ENCODE data around the gene KLRF2.

GRCh38 chr12:9848899-9849298 is 32.4 kb upstream of the KLRF2 start:
- no peak for TF ChIP-seq EP300 (IDR thresholded peaks at IDR 0.05)
- no peak for TF ChIP-seq POLR2A (IDR thresholded peaks at IDR 0.05; ENCODE audit: low read depth)

Data from esophagus muscularis mucosa (tissue), 2 donors.